H1 (cell line): ENCODE measurements around the gene ANKRD17. TPM values are rescaled to one million over a fixed set of nuclear protein-coding genes. Genes with fewer than 3 reads are reported as not detected.

Experiments used
- BRCA1 ChIP-seq: IDR thresholded peaks from 2 replicates; pipeline ENCODE4 v1.6.1; 2012; ENCODE audit warnings: low read depth, low read length, improper control_type of control experiment
- POLR2A ChIP-seq, 2 experiments: IDR thresholded peaks; 1 replicate in 1 of 2; 2 replicates in 1 of 2; pipeline ENCODE4 v1.6.1; 2011; ENCODE audit warnings: low read depth in 2 of 2, low read length in 2 of 2, mild to moderate bottlenecking in 2 of 2; ENCODE audit errors: control extremely low read depth in 1 of 2
- polyA plus RNA-seq, 7 experiments: library from polyadenylated mRNA; depleted of rRNA in 3 of 7; stranded (reverse) in 5 of 7; unstranded in 2 of 7; fragments of >200 nt in 5 of 7; fragments of 200-250 nt in 2 of 7; gene quantifications; 1 replicate in 5 of 7; 2 replicates in 1 of 7; 4 replicates in 1 of 7; pipeline versions ENCODE4 v1.2.1 to v1.2.3, GENCODE V29; 2011 to 2013; ENCODE audit warnings: missing spikeins in 2 of 7, mixed read lengths in 2 of 7
- total RNA-seq: library from RNA; stranded (reverse); fragmentation: NEBNext Ultra II Directional; extraction: Animal tissue kit (Norgen Biotek cat#: 25700); gene quantifications from 2 replicates; pipeline ENCODE4 v1.2.1, GENCODE V29; 2021
- TF ChIP-seq, protein P1 (sequence below): fragments of 300-600 bp; sonication (generic); IDR thresholded peaks from 2 replicates; pipeline ENCODE4 v1.7.1; 2012; ENCODE audit warnings: low read length, moderate library complexity, mild to moderate bottlenecking, inconsistent platforms; ENCODE audit not compliant: insufficient replicate concordance

ANKRD17 gene
- total and polyA plus RNA-seq, 2 of the 8 experiments (the other 6 are each of a cell fraction or from before 2014, with no cell fraction given): 42.4 to 93.7 TPM

DNA sequence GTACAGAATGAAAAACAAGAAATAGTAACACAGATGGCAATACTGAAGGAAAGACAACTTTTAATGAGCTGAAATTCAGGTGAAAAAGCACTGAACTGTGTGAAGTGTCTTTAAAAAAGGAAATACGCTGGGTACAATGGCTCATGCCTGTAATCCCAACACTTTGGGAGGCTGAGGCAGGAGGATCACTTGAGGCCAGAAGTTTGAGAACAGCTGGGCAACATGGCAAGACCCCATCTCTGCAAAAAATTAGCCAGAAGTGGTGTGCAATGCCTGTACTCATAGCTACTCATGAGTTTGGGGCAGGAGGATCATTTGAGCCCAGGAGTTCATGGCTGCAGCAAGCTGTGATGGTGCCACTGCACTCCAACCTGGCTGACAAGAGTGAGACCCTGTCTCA, 129.3 kb downstream of the ANKRD17 start (continued):
- TF ChIP-seq, protein P1, sequence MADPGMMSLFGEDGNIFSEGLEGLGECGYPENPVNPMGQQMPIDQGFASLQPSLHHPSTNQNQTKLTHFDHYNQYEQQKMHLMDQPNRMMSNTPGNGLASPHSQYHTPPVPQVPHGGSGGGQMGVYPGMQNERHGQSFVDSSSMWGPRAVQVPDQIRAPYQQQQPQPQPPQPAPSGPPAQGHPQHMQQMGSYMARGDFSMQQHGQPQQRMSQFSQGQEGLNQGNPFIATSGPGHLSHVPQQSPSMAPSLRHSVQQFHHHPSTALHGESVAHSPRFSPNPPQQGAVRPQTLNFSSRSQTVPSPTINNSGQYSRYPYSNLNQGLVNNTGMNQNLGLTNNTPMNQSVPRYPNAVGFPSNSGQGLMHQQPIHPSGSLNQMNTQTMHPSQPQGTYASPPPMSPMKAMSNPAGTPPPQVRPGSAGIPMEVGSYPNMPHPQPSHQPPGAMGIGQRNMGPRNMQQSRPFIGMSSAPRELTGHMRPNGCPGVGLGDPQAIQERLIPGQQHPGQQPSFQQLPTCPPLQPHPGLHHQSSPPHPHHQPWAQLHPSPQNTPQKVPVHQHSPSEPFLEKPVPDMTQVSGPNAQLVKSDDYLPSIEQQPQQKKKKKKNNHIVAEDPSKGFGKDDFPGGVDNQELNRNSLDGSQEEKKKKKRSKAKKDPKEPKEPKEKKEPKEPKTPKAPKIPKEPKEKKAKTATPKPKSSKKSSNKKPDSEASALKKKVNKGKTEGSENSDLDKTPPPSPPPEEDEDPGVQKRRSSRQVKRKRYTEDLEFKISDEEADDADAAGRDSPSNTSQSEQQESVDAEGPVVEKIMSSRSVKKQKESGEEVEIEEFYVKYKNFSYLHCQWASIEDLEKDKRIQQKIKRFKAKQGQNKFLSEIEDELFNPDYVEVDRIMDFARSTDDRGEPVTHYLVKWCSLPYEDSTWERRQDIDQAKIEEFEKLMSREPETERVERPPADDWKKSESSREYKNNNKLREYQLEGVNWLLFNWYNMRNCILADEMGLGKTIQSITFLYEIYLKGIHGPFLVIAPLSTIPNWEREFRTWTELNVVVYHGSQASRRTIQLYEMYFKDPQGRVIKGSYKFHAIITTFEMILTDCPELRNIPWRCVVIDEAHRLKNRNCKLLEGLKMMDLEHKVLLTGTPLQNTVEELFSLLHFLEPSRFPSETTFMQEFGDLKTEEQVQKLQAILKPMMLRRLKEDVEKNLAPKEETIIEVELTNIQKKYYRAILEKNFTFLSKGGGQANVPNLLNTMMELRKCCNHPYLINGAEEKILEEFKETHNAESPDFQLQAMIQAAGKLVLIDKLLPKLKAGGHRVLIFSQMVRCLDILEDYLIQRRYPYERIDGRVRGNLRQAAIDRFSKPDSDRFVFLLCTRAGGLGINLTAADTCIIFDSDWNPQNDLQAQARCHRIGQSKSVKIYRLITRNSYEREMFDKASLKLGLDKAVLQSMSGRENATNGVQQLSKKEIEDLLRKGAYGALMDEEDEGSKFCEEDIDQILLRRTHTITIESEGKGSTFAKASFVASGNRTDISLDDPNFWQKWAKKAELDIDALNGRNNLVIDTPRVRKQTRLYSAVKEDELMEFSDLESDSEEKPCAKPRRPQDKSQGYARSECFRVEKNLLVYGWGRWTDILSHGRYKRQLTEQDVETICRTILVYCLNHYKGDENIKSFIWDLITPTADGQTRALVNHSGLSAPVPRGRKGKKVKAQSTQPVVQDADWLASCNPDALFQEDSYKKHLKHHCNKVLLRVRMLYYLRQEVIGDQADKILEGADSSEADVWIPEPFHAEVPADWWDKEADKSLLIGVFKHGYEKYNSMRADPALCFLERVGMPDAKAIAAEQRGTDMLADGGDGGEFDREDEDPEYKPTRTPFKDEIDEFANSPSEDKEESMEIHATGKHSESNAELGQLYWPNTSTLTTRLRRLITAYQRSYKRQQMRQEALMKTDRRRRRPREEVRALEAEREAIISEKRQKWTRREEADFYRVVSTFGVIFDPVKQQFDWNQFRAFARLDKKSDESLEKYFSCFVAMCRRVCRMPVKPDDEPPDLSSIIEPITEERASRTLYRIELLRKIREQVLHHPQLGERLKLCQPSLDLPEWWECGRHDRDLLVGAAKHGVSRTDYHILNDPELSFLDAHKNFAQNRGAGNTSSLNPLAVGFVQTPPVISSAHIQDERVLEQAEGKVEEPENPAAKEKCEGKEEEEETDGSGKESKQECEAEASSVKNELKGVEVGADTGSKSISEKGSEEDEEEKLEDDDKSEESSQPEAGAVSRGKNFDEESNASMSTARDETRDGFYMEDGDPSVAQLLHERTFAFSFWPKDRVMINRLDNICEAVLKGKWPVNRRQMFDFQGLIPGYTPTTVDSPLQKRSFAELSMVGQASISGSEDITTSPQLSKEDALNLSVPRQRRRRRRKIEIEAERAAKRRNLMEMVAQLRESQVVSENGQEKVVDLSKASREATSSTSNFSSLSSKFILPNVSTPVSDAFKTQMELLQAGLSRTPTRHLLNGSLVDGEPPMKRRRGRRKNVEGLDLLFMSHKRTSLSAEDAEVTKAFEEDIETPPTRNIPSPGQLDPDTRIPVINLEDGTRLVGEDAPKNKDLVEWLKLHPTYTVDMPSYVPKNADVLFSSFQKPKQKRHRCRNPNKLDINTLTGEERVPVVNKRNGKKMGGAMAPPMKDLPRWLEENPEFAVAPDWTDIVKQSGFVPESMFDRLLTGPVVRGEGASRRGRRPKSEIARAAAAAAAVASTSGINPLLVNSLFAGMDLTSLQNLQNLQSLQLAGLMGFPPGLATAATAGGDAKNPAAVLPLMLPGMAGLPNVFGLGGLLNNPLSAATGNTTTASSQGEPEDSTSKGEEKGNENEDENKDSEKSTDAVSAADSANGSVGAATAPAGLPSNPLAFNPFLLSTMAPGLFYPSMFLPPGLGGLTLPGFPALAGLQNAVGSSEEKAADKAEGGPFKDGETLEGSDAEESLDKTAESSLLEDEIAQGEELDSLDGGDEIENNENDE: no peak
- TF ChIP-seq BRCA1: no peak
- TF ChIP-seq POLR2A (IDR thresholded peaks at IDR 0.05; ENCODE audit: control extremely low read depth in 1 of 2, low read depth in 2 of 2, low read length in 2 of 2): no peak
